ENCODE measurements around the gene PRDX4. TPM values are rescaled to one million over a fixed set of nuclear protein-coding genes. Genes with fewer than 3 reads are reported as not detected.
"Not testable (repeated sequence)": the region's sequence is repeated elsewhere in the genome, so short reads cannot be mapped to it uniquely, and the experiment has no call there.

Gene PRDX4
- total RNA-seq, 2 donors from 2014 or later: 84.6 to 91.8 TPM

GRCh38 chrX:23662853-23663252 is 4.4 kb upstream of the PRDX4 start:
- H3K4me1 ChIP-seq: peaks cover 0 to 3% of the 10 kb centered on the region in 2 donors

GRCh38 chrX:23664496-23664895 is 2.8 kb upstream of the PRDX4 start:
- no peak for TF ChIP-seq CTCF (IDR thresholded peaks at IDR 0.05)
- no peak for DNase-seq (ENCODE audit: low spot score)
- H3K4me3 ChIP-seq: no peak overlapping the region
- no peaks in the 10 kb centered on the region for H3K36me3 ChIP-seq
- no peak overlapping the region for H3K27ac ChIP-seq
- no peaks in the 10 kb centered on the region for H3K27me3 ChIP-seq
- peaks cover 0 to 7% of the 10 kb centered on the region in 2 donors for H3K4me1 ChIP-seq
- H3K9me3 ChIP-seq: no peaks in the 10 kb centered on the region

More at GRCh38 chrX:23662853-23663252, 4.4 kb upstream of the PRDX4 start:
- Histone ChIP-seq H3K9me3 (no peaks in the 10 kb centered on the region), H3K4me3 (no peak overlapping the region), H3K27ac (no peak overlapping the region), H3K27me3 (no peaks in the 10 kb centered on the region), H3K36me3 (no peaks in the 10 kb centered on the region)
- DNase-seq (ENCODE audit: low spot score): no peak
- TF ChIP-seq CTCF (IDR thresholded peaks at IDR 0.05): no peak

GRCh38 chrX:23666282-23666681 is 1.0 kb upstream of the PRDX4 start:
- Histone ChIP-seq H3K36me3 (no peaks in the 10 kb centered on the region), H3K9me3 (no peaks in the 10 kb centered on the region), H3K27me3 (no peaks in the 10 kb centered on the region), H3K4me1 (peaks cover 0 to 7% of the 10 kb centered on the region in 2 donors), H3K4me3 (no peak overlapping the region), H3K27ac (no peak overlapping the region)
- DNase-seq (ENCODE audit: low spot score): no peak
- TF ChIP-seq CTCF (IDR thresholded peaks at IDR 0.05): no peak

GRCh38 chrX:23668335-23668734 is 1.0 kb downstream of the PRDX4 start:
- Histone ChIP-seq H3K36me3 (no peaks in the 10 kb centered on the region), H3K9me3 (no peaks in the 10 kb centered on the region), H3K4me1 (peaks cover 0 to 7% of the 10 kb centered on the region in 2 donors), H3K27ac (no peak overlapping the region), H3K4me3 (peak overlapping the region; percentile 47 to 65), H3K27me3 (no peaks in the 10 kb centered on the region)
- DNase-seq (ENCODE audit: low spot score): no peak
- no peak for TF ChIP-seq CTCF (IDR thresholded peaks at IDR 0.05)

- Histone ChIP-seq H3K9me3 (no peaks in the 10 kb centered on the region), H3K27me3 (no peaks in the 10 kb centered on the region), H3K27ac (no peak overlapping the region), H3K4me1 (peaks cover 0 to 7% of the 10 kb centered on the region in 2 donors), H3K36me3 (no peaks in the 10 kb centered on the region), H3K4me3 (no peak overlapping the region)
- no peak for DNase-seq (ENCODE audit: low spot score)
- no peak for TF ChIP-seq CTCF (IDR thresholded peaks at IDR 0.05)
These were observed 3.2 kb downstream of the PRDX4 start for GRCh38 chrX:23670528-23670927.

- Histone ChIP-seq H3K36me3 (no peaks in the 10 kb centered on the region), H3K4me1 (peaks cover 0 to 3% of the 10 kb centered on the region in 2 donors), H3K27ac (no peak overlapping the region), H3K4me3 (no peak overlapping the region), H3K27me3 (no peaks in the 10 kb centered on the region), H3K9me3 (no peaks in the 10 kb centered on the region)
- TF ChIP-seq CTCF (IDR thresholded peaks at IDR 0.05): no peak
- DNase-seq (ENCODE audit: low spot score): no peak
These were observed 5.8 kb downstream of the PRDX4 start for GRCh38 chrX:23673108-23673507.

- H3K4me1 ChIP-seq; H3K27ac ChIP-seq; H3K36me3 ChIP-seq; H3K4me3 ChIP-seq; H3K9me3 ChIP-seq; DNase-seq (ENCODE audit: low spot score); H3K27me3 ChIP-seq: not testable (repeated sequence)
These were observed 9.2 kb downstream of the PRDX4 start for GRCh38 chrX:23676486-23676885.
